Activated naive CD8-positive, alpha-beta T cell treated with anti-CD3 and anti-CD28 coated beads, Interleukin-2, amount 50 U/mL, for 24 hours (primary cell): Measurements from ENCODE around the gene STRIP2.
"Not testable (repeated sequence)": the region's sequence is repeated elsewhere in the genome, so short reads cannot be mapped to it uniquely, and the experiment has no call there.

Experiments used
- ATAC-seq: fragments of 150-1000 bp; cut with Tn5 transposase; one replicate; pipeline ENCODE4 v1.10.0; 2021
- DNase-seq: peaks from one replicate; pipeline ENCODE4 v3.0.0; 2021
- H3K27ac Mint-ChIP-seq: one replicate; pipeline ENCODE4 v1.8.0; 2021; ENCODE audit warnings: mild to moderate bottlenecking, mixed read lengths
- H3K27me3 Mint-ChIP-seq: one replicate; pipeline ENCODE4 v1.8.0; 2021; ENCODE audit warnings: mixed read lengths
- H3K36me3 Mint-ChIP-seq: one replicate; pipeline ENCODE4 v1.8.0; 2021; ENCODE audit warnings: low read depth, mixed read lengths
- H3K4me1 Mint-ChIP-seq: one replicate; pipeline ENCODE4 v1.8.0; 2021; ENCODE audit warnings: mixed read lengths
- H3K4me3 Mint-ChIP-seq: one replicate; pipeline ENCODE4 v1.8.0; 2021; ENCODE audit warnings: mild to moderate bottlenecking, moderate library complexity, mixed read lengths
- H3K9me3 Mint-ChIP-seq: one replicate; pipeline ENCODE4 v1.8.0; 2021; ENCODE audit warnings: mixed read lengths

Gene STRIP2

DNA sequence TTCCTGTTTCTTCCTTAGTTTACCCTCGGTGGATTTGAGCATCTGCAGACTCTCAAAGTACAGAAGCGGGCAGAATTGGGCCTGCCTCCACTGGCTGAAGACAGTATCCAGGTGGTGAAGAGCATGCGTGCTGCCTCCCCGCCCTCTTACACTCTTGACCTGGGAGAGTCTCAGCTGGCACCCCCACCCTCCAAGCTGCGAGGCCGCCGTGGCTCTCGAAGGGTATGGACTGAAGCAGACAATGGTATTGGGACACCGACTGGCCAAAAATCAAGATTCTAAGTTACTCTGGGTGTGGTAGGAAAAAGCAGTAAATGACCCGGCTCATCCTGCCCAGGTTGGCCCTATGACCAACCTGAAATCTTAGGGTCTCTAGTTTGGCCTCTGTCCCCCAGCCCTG is 22.2 kb downstream of the STRIP2 start:
- H3K36me3 Mint-ChIP-seq = peaks cover 46% of the 10 kb centered on the region

DNA sequence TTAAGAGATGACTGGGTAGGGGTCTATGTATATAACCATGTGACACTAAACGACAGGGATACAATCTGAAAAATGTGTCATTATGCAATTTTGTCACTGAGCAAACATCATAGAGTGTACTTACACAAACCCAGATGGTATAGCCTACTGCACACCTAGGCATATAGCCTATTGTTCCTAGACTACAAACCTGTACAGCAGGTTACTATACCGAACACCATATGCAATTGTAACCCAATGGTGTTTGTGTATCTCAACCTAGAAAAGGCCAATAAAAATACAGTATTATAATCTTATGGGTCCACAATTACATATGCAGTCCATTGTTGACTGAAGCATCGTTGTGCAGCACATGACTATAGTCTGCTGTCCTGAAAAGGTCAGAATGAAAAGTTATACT is 22.9 kb downstream of the STRIP2 start:
- no peaks in the 10 kb centered on the region for H3K4me1 Mint-ChIP-seq
- no peak overlapping the region for H3K27ac Mint-ChIP-seq
- H3K36me3 Mint-ChIP-seq = peaks cover 40% of the 10 kb centered on the region
- H3K4me3 Mint-ChIP-seq = no peak overlapping the region
- ATAC-seq = no peak
- no peak for DNase-seq
- H3K9me3 Mint-ChIP-seq = no peaks in the 10 kb centered on the region
- H3K27me3 Mint-ChIP-seq = no peaks in the 10 kb centered on the region

More for the DNA sequence above, 22.2 kb downstream of the STRIP2 start:
- H3K4me3 Mint-ChIP-seq = no peak overlapping the region
- no peaks in the 10 kb centered on the region for H3K9me3 Mint-ChIP-seq
- DNase-seq (no peak), ATAC-seq (no peak)
- no peak overlapping the region for H3K27ac Mint-ChIP-seq
- no peaks in the 10 kb centered on the region for H3K27me3 Mint-ChIP-seq
- H3K4me1 Mint-ChIP-seq = no peaks in the 10 kb centered on the region

DNA sequence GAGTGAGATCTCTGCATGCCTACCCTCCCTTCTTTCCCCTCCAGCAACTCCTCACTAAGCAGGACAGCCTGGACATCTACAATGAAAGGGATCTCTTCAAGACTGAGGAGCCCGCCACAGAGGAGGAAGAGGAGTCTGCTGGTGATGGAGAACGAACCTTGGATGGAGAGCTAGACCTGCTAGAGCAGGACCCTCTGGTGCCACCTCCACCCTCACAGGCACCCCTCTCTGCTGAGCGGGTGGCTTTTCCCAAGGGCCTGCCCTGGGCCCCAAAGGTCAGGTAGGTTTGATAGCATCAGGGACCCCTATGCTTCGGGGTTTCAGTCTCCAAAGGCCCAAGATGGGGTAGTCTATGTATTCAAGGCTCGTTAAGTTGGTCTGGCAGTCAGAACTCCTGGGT is 23.9 kb downstream of the STRIP2 start:
- H3K27ac Mint-ChIP-seq = no peak overlapping the region
- H3K4me1 Mint-ChIP-seq = no peaks in the 10 kb centered on the region
- H3K9me3 Mint-ChIP-seq = no peaks in the 10 kb centered on the region
- DNase-seq (no peak), ATAC-seq (no peak)
- no peak overlapping the region for H3K4me3 Mint-ChIP-seq
- peaks cover 38% of the 10 kb centered on the region for H3K36me3 Mint-ChIP-seq
- no peaks in the 10 kb centered on the region for H3K27me3 Mint-ChIP-seq

DNA sequence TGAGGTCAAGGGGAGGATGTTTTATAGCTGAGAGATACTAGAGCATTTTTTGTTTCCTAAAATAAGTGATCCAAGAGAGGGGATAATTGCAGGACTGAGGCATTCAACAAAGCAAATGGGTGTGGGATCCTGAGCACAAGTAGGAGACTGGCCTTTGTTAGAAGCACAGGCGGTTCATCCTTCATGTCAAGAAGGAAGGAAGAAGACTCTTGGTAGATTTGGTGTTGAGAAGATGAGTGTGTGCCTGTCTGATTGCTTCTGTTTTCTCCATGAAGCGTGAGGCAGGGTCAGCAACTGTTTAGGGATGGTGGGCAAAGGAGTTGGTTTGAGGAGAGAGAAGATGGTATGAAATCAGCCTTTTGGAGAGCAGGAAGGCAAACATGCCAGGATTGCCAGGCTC is 27.6 kb downstream of the STRIP2 start:
- no peak overlapping the region for H3K27ac Mint-ChIP-seq
- no peaks in the 10 kb centered on the region for H3K27me3 Mint-ChIP-seq
- H3K4me1 Mint-ChIP-seq = no peaks in the 10 kb centered on the region
- H3K36me3 Mint-ChIP-seq = peaks cover 26% of the 10 kb centered on the region
- no peaks in the 10 kb centered on the region for H3K9me3 Mint-ChIP-seq
- ATAC-seq (no peak), DNase-seq (no peak)
- H3K4me3 Mint-ChIP-seq = no peak overlapping the region

DNA sequence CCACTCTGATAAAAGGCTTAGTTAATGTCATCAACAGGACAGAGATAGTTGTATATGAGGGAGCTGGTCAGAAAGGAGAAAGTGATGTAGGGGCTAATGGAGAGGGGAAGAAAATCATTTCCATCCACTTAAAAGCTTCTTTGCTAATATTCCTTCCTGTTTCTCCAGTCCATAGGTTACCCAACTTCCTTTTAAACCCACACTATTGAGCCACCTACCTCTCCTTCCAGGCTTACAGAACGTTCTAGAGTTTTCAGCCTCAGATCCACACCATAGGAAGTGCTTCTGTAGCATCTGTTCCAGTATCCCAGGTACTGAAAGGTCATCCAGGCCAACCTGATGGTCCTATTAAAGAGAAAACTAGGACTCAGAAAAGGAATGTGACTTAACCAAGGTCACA is 28.2 kb downstream of the STRIP2 start:
- no peak overlapping the region for H3K27ac Mint-ChIP-seq
- H3K27me3 Mint-ChIP-seq = no peaks in the 10 kb centered on the region
- H3K36me3 Mint-ChIP-seq = peaks cover 29% of the 10 kb centered on the region
- no peak for DNase-seq
- H3K9me3 Mint-ChIP-seq = no peaks in the 10 kb centered on the region
- H3K4me1 Mint-ChIP-seq = no peaks in the 10 kb centered on the region
- H3K4me3 Mint-ChIP-seq = no peak overlapping the region
- no peak for ATAC-seq

DNA sequence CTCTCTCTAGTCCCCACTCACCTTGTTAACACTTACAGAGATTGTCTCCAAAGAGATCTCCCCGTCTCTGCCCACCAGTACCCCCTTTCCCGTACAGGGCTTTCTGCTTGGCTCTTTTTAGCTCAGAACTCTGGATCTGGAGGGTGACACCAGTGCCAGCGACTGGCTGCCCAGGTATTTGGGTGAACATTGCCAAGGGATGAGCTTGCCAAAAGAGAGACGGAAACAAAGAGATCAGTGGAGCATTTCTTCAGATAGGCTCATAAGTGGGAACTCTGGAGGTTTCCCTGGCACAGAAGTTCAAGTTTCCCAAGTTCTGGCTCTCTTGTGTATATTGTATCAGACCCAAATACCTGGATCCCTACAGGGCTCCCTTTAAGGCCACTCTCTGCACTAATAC is 30.0 kb downstream of the STRIP2 start:
- no peak for DNase-seq
- peaks cover 24% of the 10 kb centered on the region for H3K36me3 Mint-ChIP-seq
- no peak overlapping the region for H3K27ac Mint-ChIP-seq
- H3K27me3 Mint-ChIP-seq = no peaks in the 10 kb centered on the region
- H3K4me3 Mint-ChIP-seq = no peak overlapping the region
- H3K4me1 Mint-ChIP-seq = no peaks in the 10 kb centered on the region
- no peak for ATAC-seq
- H3K9me3 Mint-ChIP-seq = no peaks in the 10 kb centered on the region

DNA sequence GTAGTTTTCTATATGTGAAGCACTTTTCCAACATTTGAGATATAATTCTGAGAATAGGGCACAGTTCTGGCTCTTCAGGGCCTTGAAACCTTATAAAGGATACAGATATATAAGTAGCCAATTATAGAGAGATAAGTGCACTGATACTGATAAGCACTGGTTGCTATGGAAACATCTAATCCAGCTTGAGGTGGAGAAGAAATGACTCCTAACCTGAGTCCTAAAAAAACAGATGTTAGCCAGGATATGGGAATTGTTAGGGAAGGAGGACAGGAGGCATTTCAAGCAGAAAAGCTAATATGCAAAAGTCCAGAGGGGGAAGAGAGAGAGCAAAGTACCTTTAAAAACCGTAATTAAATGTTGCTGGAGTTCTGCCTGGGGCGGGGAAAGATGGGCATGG is 30.8 kb downstream of the STRIP2 start:
- DNase-seq (no peak), ATAC-seq (no peak)
- no peak overlapping the region for H3K4me3 Mint-ChIP-seq
- no peaks in the 10 kb centered on the region for H3K9me3 Mint-ChIP-seq
- peaks cover 24% of the 10 kb centered on the region for H3K36me3 Mint-ChIP-seq
- H3K27ac Mint-ChIP-seq = no peak overlapping the region
- H3K27me3 Mint-ChIP-seq = no peaks in the 10 kb centered on the region
- H3K4me1 Mint-ChIP-seq = no peaks in the 10 kb centered on the region

DNA sequence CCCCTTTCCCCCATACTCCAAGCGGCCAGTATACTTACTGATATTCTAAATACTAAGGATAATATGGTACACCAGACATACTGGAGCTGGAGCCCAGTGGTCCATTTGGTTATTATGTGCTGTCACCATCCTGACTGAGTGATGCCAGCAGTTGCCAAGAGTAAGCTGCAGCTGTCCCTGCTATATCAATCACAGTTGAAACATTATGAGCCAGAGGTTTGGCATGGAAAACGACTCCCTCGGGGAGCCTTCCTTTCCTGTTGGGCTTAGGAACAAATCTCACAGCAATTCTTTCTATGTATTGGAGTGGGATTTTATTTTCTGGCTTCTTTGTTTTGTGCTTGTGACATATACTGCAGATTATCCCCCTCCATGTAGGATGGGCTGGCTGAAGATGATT is 32.6 kb downstream of the STRIP2 start:
- H3K36me3 Mint-ChIP-seq = peaks cover 26% of the 10 kb centered on the region
- no peaks in the 10 kb centered on the region for H3K9me3 Mint-ChIP-seq
- H3K4me3 Mint-ChIP-seq = no peak overlapping the region

DNA sequence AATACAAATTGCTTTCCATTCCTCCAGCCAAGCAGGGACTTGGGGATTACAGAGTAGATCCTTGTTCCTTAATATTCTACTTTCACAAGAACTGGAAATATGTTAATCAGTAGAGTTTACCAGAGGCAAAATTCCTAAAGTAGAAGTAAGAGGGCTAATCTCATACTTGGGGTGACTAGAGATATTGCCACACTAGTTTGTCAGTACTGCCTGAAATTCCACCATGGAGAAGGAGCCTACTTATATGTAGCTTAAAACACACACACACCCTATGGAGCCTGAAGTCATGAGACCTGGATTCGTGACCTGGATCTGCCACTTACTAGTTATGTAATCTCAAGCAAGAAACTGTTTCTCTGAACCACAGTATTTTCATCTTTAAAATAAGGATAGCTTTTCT is 33.9 kb downstream of the STRIP2 start:
- Mint-ChIP-seq H3K9me3 (no peaks in the 10 kb centered on the region), H3K36me3 (peaks cover 26% of the 10 kb centered on the region), H3K4me1 (peaks cover 16% of the 10 kb centered on the region), H3K4me3 (no peak overlapping the region), H3K27me3 (no peaks in the 10 kb centered on the region), H3K27ac (no peak overlapping the region)
- ATAC-seq = no peak
- DNase-seq = no peak

More for the DNA sequence above, 32.6 kb downstream of the STRIP2 start:
- Mint-ChIP-seq H3K4me1 (peaks cover 12% of the 10 kb centered on the region), H3K27ac (no peak overlapping the region), H3K27me3 (no peaks in the 10 kb centered on the region)
- DNase-seq = no peak
- ATAC-seq = no peak

DNA sequence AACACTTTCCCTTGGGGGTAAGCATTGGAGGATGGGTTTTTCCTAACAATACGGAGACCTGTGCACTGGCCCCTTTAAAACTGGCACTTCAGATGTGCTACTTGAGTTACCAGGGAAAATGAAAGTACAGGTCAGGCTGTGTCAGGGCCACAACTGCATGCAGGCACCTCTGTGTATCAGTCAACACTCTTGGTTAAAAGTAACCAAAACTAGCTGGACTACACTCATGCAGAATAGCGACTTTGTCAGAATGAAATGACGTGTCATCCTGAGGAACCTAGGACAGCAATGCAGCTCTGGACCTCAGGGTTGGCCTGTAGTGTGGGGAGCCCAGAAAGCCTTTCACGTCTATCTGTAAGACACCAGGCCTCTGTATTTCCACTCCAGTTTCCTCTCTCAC is 34.3 kb downstream of the STRIP2 start:
- H3K27ac Mint-ChIP-seq = no peak overlapping the region
- H3K36me3 Mint-ChIP-seq = peaks cover 24% of the 10 kb centered on the region
- peaks cover 16% of the 10 kb centered on the region for H3K4me1 Mint-ChIP-seq
- H3K9me3 Mint-ChIP-seq = no peaks in the 10 kb centered on the region
- DNase-seq (no peak), ATAC-seq (peak; percentile 13)
- no peak overlapping the region for H3K4me3 Mint-ChIP-seq
- H3K27me3 Mint-ChIP-seq = no peaks in the 10 kb centered on the region

DNA sequence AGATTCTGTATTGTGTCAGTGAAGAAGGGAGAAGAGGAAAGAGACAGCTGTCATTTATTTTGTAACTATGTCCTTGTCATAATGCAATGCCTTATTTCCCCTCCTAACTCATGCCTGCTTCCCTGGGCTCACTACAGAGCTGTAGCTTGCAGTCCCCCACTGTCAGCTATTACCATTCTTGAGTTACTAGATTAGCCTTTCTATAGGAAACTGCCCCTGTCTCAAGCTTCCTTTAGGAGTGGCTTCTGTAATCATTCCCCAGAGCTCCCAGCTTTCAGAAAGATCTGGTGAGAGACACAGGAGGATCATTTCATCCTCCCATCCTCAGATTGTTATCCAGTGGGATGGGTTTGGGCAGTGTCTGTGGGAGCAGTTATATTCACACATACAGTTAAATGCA is 35.7 kb downstream of the STRIP2 start:
- Mint-ChIP-seq H3K4me3 (no peak overlapping the region), H3K27ac (no peak overlapping the region), H3K36me3 (peaks cover 24% of the 10 kb centered on the region)

DNA sequence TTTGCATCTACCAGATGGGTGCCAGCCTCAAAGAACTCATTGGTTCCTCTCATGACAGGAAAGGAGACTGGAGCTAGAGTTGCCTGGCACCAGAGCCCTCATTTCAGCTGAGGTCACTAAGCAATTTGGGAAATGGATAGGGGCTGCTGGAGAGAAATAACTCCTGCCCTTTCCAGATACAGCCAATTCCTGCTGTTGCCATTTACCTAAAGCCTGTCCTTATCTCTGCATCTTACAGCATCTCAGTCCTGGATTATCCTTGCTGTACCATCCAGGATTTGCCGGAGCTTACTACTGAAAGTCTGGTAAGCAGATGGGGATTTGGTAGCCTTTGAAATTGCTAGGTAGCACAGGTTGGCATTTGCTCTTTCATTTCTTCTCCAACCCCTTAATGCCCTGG is 36.2 kb downstream of the STRIP2 start:
- peaks cover 23% of the 10 kb centered on the region for H3K36me3 Mint-ChIP-seq
- no peaks in the 10 kb centered on the region for H3K9me3 Mint-ChIP-seq
- H3K4me3 Mint-ChIP-seq = no peak overlapping the region
- peaks cover 16% of the 10 kb centered on the region for H3K4me1 Mint-ChIP-seq
- DNase-seq (no peak), ATAC-seq (no peak)
- H3K27me3 Mint-ChIP-seq = no peaks in the 10 kb centered on the region
- no peak overlapping the region for H3K27ac Mint-ChIP-seq

More for the DNA sequence above, 35.7 kb downstream of the STRIP2 start:
- no peak for ATAC-seq
- DNase-seq = no peak
- Mint-ChIP-seq H3K27me3 (no peaks in the 10 kb centered on the region), H3K9me3 (no peaks in the 10 kb centered on the region), H3K4me1 (peaks cover 16% of the 10 kb centered on the region)

DNA sequence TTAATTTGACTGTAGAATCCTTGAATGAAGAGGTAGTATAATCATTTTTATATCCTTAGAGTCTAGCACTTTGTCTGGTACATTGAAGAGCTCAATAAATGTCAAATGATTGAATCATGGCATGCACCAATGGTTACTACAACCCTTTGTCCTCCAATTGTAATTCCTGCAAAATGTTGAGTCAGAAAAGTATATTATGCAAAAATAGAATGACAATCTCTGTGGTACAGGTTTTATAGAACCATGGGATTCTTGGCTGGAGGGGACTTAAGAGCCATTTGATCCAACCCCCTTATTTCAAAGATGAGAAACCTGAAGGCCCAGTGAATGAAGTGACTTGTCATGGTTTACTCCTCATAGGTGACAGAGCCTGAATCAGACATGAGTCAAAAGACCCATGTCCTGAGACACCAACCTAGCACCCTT is 37.2 kb downstream of the STRIP2 start:
- Mint-ChIP-seq H3K4me1 (peaks cover 16% of the 10 kb centered on the region), H3K27ac (peak overlapping the region; percentile 6), H3K36me3 (peaks cover 17% of the 10 kb centered on the region), H3K27me3 (no peaks in the 10 kb centered on the region), H3K9me3 (no peaks in the 10 kb centered on the region), H3K4me3 (no peak overlapping the region)
- ATAC-seq = peak; percentile 82
- DNase-seq = no peak

DNA sequence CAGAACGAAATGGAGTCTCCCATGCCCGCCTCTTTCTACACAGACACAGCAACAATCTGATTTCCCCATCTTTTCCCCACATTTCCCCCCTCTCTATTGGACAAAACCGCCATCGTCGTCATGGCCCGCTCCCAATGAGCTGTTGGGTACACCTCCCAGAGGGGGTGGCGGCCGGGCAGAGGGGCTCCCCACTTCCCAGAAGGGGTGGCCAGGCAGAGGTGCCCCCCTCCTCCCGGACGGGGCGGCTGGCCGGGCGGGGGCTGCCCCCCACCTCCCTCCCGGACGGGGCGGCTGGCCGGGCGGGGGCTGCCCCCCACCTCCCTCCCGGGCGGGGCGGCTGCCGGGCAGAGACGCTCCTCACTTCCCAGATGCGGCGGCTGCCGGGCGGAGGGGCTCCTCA is 41.7 kb downstream of the STRIP2 start:
- Mint-ChIP-seq H3K36me3 (peaks cover 20% of the 10 kb centered on the region), H3K4me1 (peaks cover 13% of the 10 kb centered on the region)
- H3K27me3 Mint-ChIP-seq, H3K27ac Mint-ChIP-seq, H3K9me3 Mint-ChIP-seq, ATAC-seq, H3K4me3 Mint-ChIP-seq, DNase-seq: not testable (repeated sequence)

DNA sequence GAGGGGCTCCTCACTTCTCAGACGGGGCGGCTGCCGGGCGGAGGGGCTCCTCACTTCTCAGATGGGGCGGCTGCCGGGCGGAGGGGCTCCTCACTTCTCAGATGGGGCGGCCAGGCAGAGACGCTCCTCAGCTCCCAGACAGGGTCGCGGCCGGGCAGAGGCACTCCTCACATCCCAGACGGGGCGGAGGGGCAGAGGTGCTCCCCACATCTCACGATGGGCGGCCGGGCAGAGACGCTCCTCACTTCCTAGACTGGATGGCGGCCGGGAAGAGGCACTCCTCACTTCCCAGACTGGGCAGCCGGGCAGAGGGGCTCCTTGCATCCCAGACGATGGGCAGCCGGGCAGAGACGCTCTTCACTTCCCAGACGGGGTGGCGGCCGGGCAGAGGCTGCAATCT is 42.2 kb downstream of the STRIP2 start:
- ATAC-seq = not testable (repeated sequence)

DNA sequence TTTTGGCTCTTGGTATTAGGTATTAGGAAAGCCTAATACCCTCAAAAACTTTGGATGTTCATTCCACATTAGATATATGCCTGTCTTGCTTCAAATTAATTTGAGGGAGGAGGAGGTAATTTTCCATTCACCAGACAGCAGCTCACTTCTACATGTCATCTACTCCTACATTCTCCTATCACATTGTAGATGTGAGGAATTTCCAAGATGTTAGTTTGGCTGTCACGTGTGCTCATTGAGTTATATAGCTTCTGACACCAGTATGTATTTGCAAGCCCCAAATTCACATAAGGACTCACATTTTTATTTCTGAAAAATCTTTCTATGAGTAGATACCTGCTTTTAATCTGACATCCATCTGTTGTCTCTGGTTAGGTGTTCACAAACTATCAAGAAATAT is 45.6 kb downstream of the STRIP2 start:
- peaks cover 29% of the 10 kb centered on the region for H3K36me3 Mint-ChIP-seq
- no peak overlapping the region for H3K27ac Mint-ChIP-seq
- H3K27me3 Mint-ChIP-seq = no peaks in the 10 kb centered on the region
- DNase-seq = no peak
- no peak for ATAC-seq
- H3K4me1 Mint-ChIP-seq = no peaks in the 10 kb centered on the region
- no peak overlapping the region for H3K4me3 Mint-ChIP-seq
- no peaks in the 10 kb centered on the region for H3K9me3 Mint-ChIP-seq

More for the DNA sequence above, 42.2 kb downstream of the STRIP2 start:
- not testable (repeated sequence) for H3K27me3 Mint-ChIP-seq, H3K27ac Mint-ChIP-seq, DNase-seq, H3K9me3 Mint-ChIP-seq, H3K4me3 Mint-ChIP-seq, H3K4me1 Mint-ChIP-seq
- H3K36me3 Mint-ChIP-seq = peaks cover 19% of the 10 kb centered on the region
